GM11168 (cell line): ENCODE measurements around the gene SPRR2F.
"Not testable (repeated sequence)": the region's sequence is repeated elsewhere in the genome, so short reads cannot be mapped to it uniquely, and the experiment has no call there.

Experiments
- in situ Hi-C: fragments of 300-500 bp; cut with MboI; formaldehyde crosslinking; loops from one replicate; pipeline ENCODE4 v1.12.0; 2022; ENCODE audit warnings: low sequenced_read_pairs; ENCODE audit not compliant: unreplicated experiment

The SPRR2F gene

GRCh38 chr1:153113416-153113815, at the start of gene SPRR2F:
Gene SPRR2F (minus strand): TSS chr1:153113516. CDS start chr1:153112733, 783 bp downstream.
- in situ Hi-C loops: no loop called here

GRCh38 chr1:153155541-153155940, 42.2 kb upstream of the SPRR2F start:
- in situ Hi-C loops: no loop called here

- in situ Hi-C loops: no loop called here
Measured at GRCh38 chr1:153152481-153152880, 39.2 kb upstream of the SPRR2F start.

GRCh38 chr1:153150846-153151245, 37.5 kb upstream of the SPRR2F start, which contains the start of gene SPRR2G:
Gene SPRR2G (minus strand): TSS chr1:153150890. CDS start chr1:153150110, 780 bp downstream.
- in situ Hi-C loops: no loop called here

- in situ Hi-C loops: no loop called here
Measured at GRCh38 chr1:153141377-153141776, 28.1 kb upstream of the SPRR2F start.

- in situ Hi-C loops: no loop called here
Measured at GRCh38 chr1:153140484-153140883, 27.2 kb upstream of the SPRR2F start.

GRCh38 chr1:153133743-153134142, 20.4 kb upstream of the SPRR2F start:
- in situ Hi-C loops: no loop called here

GRCh38 chr1:153133267-153133666, 20.0 kb upstream of the SPRR2F start:
- in situ Hi-C loops: no loop called here

- in situ Hi-C loops: not testable (repeated sequence)
Measured at GRCh38 chr1:153128688-153129087, 15.4 kb upstream of the SPRR2F start.

- in situ Hi-C loops: no loop called here
Measured at GRCh38 chr1:153127296-153127695, 14.0 kb upstream of the SPRR2F start.

GRCh38 chr1:153125536-153125935, 12.2 kb upstream of the SPRR2F start:
- in situ Hi-C loops: no loop called here

GRCh38 chr1:153123793-153124192, 10.5 kb upstream of the SPRR2F start:
- in situ Hi-C loops: not testable (repeated sequence)

- in situ Hi-C loops: no loop called here
Measured at GRCh38 chr1:153122831-153123421, 9.6 kb upstream of the SPRR2F start.

- in situ Hi-C loops: no loop called here
Measured at GRCh38 chr1:153120945-153121344, 7.6 kb upstream of the SPRR2F start.

- in situ Hi-C loops: no loop called here
Measured at GRCh38 chr1:153119491-153119971, 6.2 kb upstream of the SPRR2F start.

- in situ Hi-C loops: not testable (repeated sequence)
Measured at GRCh38 chr1:153115264-153115663, 1.9 kb upstream of the SPRR2F start.

- in situ Hi-C loops: not testable (repeated sequence)
Measured at GRCh38 chr1:153112454-153112853, 862 bp downstream of the SPRR2F start.

GRCh38 chr1:153100245-153100644, 13.1 kb downstream of the SPRR2F start:
- in situ Hi-C loops: no loop called here

- in situ Hi-C loops: no loop called here
Measured at GRCh38 chr1:153099461-153100045, 13.8 kb downstream of the SPRR2F start.

GRCh38 chr1:153095764-153096163, 17.6 kb downstream of the SPRR2F start:
- in situ Hi-C loops: no loop called here

GRCh38 chr1:153094426-153094825, 18.9 kb downstream of the SPRR2F start, which contains the start of gene SPRR2E:
Gene SPRR2E (minus strand): TSS chr1:153094526. CDS start chr1:153093751, 775 bp downstream.
- in situ Hi-C loops: no loop called here

- in situ Hi-C loops: no loop called here
Measured at GRCh38 chr1:153087652-153088051, 25.7 kb downstream of the SPRR2F start.
